ENCODE results near the gene CXXC4.

Gene CXXC4

DNA sequence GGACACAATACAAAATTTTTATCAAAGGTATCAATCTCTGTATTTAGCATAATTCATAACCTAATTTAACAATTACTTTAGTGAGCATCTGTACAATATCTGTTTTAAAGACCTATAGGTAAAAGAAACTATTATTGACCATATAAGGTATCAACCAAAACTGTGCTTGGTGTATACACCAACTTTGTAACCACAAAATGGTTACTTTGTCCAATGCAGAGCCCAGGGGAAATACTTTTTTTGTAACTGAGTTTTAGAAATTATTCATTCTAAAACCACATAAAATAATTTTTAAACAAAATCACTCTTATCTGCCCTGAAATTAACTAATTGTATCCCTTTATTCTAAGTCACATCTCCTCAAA lies 5.0 kb downstream of the CXXC4 start:
- no peak for DNase-seq (ENCODE audit: low spot score)

DNA sequence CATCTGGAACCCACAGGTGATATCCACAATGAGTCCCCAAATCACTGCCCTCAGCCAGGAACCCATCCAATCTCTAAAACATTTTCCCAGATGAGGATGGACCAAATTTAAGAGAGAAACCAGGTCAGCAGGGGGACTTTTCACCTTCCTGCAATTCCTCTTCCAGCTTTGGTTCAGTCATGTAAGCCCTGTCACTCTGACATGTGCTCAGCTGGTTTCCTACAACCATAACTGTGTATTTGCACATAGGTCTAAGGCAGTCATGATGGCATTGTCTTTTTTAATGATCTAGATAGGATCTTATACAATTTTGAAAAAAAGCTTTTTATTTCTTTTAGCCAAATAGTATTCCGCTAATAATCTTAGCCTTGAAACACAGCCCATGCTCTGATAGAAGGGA lies 6.5 kb downstream of the CXXC4 start:
- DNase-seq (ENCODE audit: low spot score) = no peak

DNA sequence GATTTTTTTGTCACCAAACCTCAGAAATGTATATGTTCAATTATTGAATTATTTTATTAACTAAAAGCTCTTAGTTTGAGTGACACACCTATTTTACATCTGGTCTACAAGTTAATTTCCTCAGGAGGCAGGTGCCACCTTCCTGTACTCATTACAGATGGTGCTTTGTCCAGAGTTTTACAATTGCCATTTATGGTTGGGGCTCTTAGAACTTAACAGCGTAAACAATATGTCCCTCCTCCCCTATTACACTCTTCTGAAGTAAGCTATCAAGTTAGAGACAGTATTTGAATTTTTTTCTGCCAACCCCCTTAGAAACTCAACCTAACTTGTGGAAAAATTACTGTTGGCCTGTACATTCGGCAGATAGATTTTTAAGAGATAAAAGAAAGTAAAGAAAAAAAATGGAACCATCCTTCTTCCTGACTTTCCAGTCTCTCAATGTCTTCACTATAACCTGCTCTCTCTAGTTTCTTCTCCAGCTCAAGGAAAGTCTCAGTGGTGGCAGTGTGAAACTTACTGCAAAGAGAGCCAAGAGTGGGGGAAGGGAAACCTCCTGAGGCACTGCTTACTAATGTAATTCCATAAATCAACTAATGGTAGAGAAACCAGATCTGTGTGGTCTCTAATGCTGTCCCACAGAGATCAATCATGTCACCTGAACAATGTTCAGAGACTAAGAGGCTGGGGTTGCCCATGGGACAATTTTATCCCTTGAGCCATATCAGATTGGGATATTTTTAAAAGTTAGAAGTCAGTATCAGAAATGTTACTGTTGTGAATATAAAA lies 7.8 kb downstream of the CXXC4 start:
- DNase-seq (ENCODE audit: low spot score) = peak; percentile 81

DNA sequence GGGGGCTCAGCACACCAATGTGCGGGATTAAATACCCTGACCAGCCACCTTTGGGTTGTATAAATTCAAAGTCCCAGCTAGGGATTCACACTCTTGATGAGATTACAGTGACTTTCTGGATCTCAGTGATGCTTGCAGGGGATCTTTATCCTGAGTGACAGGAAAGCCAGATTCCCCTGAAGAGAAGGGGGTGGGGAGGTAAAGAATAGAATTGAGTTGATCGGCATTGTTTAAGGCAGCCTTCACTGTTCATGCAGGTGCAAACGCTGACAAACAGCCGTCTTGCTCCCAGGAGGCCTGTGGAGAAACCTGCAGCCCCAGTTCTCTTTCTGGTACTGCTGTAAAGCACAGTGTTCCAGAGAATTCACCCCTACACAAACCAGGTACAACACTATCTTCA lies 19.0 kb downstream of the CXXC4 start:
- DNase-seq (ENCODE audit: low spot score) = no peak

- no peak for DNase-seq (ENCODE audit: low spot score)
These were observed 21.9 kb downstream of the CXXC4 start for GRCh38 chr4:104472766-104473165.

DNA sequence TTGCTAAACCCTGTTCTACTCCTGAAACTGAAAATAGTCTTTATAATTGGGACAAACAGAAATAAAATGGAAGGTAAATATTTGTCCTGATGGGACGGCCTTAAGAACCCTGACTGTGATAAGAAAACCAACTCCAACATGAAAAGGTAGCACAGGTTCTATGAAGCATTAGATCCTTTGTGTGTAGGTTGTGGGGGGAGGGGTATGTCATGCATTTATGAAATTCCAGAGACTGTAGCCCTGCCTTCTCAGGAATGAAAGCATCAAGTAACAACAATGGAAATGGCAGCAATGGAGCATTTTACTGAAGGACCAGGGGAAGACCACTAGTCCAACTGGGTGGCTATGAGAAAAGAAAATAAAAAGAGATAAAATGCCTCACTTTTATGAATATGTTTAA lies 23.9 kb downstream of the CXXC4 start:
- no peak for DNase-seq (ENCODE audit: low spot score)

- no peak for DNase-seq (ENCODE audit: low spot score)
These were observed 24.9 kb downstream of the CXXC4 start for GRCh38 chr4:104469794-104470193.

DNA sequence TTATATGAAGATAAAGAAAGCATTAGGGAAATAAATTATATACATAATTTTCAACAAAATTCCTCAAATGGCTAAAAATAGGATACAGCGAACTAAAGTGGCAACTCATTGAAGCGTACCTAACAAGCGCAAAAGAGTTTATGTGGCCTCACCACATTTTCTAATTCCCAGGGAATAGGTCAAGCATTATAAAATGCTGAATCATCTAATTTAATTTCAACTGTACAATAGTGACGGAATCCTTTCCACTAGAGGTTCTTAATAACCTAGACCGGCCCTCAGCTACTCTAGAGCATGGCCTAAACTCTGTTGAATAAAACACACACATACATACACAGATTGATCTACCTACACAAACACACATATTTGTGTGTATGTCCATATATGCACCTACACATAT lies 29.1 kb downstream of the CXXC4 start:
- DNase-seq (ENCODE audit: low spot score) = no peak

DNA sequence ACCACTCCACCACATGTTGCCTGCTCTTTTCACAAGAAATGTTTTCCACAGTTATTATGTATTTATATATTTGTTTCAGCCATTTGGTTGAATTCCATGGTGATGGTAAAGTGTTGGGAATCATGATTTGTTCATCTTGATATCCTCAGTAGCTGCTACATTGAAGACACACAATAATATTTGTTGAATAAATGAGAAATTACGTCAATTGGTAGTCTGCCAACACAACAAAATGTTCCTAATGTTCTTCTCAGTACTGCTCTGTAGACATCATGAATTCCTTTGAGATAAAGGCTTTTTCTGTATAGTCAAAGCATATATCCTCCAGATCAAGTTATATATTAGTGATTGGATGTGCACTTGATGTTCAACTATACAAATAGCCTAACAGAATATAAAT lies 29.5 kb downstream of the CXXC4 start:
- DNase-seq (ENCODE audit: low spot score) = no peak

- no peak for DNase-seq (ENCODE audit: low spot score)
These were observed 32.1 kb downstream of the CXXC4 start for GRCh38 chr4:104462641-104463040.

DNA sequence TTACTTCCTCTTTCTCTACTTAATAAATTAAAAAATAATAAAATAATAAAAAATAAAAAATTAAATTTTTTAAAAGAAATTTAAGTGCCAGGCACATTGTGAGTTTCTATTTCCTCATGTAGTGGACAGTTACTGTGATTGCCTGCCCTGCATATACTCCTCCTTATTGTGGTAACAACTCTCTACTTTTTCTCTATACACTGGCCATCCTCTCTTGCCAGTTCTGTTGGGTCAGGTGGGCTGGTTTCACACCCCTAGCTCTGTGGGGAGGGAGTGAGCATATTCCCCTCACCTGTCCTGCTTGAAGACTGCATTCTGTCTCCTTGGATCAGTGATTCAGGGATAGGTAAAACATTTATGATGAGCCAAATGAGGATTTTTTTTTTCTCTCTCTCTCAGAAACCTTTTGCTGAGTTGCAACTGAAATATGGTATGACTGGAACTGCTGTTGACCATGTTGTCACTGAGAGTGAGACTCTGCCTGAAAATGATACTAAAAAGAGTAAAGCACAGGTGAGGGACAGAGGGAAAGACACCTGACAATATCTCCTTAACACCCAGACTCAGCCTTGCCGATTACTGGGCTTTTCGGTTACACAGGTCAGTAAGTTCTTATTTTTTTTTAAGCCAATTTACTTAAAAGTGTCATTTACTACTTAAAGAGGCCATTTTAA lies 37.2 kb downstream of the CXXC4 start:
- no peak for DNase-seq (ENCODE audit: low spot score)

DNA sequence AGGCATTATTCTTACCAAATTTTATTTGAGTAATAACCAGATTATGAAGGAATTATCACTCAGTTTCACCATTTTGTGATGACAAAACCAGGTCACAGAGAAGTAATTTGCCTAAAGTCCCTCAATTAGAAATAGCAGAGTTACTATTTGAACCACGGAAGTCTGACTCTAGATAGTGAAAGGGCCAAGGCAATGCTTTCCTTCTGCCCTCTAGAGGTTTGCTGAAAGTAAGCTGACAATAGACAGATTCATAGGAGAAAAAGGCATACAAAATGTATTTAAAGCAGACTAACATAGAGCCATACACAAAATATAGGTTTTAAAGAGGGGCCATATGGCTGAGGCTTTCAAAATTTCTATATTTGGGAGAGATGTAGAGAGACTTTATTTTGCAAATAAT lies 43.1 kb downstream of the CXXC4 start:
- DNase-seq (ENCODE audit: low spot score) = no peak

DNA sequence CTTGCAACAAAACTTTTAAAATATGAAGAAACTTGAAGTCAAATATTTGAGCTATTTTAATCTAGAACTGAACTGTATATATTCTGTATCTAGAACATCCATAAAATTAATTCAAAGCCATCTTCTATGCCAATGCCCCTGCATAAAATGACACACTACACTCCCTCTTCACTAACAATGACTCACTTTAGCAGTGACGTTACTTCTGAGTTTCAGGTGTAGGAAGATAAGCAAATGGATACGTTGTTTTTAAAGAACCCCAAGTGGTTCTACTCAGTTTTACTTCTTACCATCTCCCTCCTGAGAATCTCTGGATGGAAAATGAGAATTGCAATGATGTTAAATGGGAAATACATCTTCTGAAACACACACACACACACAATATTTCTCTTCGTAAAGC lies 45.2 kb downstream of the CXXC4 start:
- DNase-seq (ENCODE audit: low spot score) = no peak

- no peak for DNase-seq (ENCODE audit: low spot score)
These were observed 47.4 kb downstream of the CXXC4 start for GRCh38 chr4:104447294-104447693.

GRCh38 chr4:104446431-104447278 lies 48.0 kb downstream of the CXXC4 start:
- no peak for DNase-seq (ENCODE audit: low spot score)

- no peak for DNase-seq (ENCODE audit: low spot score)
These were observed 50.0 kb downstream of the CXXC4 start for GRCh38 chr4:104444685-104445084.

GRCh38 chr4:104436542-104436941 lies 58.2 kb downstream of the CXXC4 start:
- no peak for DNase-seq (ENCODE audit: low spot score)

DNA sequence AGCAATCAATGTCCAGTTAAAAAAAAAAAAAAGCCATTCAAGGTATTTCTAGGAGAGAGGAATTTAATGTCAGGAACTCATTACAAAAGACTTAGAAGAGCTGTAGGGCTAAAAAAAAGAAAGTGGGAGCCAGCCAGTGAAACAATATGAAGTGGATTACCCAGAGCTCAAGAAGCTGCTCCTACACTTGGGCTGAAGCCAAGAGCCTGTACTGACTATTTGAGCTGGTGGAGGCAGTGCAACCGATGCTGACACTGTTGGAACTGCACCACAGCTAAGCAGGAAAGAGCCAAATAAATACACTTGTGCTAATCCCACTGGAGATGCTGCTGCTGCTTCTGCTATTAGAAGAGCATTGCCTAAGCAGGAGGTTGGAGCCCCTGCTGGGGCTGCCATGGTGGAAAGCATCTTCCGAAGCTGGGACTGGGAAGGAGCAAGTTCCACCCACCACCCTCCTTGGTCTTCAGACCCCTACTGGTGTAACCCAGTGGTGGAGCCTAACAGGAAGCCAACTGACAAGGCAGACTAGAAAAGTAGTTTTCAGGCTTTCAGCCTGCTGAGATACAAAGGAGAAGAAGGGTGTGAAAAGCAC lies 65.4 kb downstream of the CXXC4 start:
- no peak for DNase-seq (ENCODE audit: low spot score)

- no peak for DNase-seq (ENCODE audit: low spot score)
These were observed 68.7 kb downstream of the CXXC4 start for GRCh38 chr4:104425948-104426347.

- no peak for DNase-seq (ENCODE audit: low spot score)
These were observed 69.7 kb downstream of the CXXC4 start for GRCh38 chr4:104424989-104425388.

DNA sequence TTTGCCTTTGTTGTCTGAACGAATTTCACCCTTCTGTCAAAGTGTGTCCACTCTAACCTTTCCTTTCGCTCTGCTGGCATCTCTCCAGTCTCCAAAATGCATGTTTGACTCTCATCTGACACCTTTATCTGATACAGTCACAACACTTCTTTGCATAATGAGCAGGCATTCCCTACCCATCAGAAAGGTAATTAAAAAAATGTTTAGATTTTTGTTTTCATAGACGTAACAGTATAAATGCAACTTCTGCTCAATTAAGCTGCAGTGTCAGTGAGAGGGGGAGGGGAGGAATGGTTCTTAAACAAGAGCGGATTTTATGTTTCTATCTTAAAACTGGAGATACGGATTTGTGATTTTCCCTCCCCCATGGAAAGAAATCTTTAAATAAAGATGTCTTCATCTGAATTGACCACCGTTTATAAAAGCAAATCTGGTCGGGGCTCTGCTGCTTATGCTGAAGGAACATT lies 70.2 kb downstream of the CXXC4 start:
- no peak for DNase-seq (ENCODE audit: low spot score)

DNA sequence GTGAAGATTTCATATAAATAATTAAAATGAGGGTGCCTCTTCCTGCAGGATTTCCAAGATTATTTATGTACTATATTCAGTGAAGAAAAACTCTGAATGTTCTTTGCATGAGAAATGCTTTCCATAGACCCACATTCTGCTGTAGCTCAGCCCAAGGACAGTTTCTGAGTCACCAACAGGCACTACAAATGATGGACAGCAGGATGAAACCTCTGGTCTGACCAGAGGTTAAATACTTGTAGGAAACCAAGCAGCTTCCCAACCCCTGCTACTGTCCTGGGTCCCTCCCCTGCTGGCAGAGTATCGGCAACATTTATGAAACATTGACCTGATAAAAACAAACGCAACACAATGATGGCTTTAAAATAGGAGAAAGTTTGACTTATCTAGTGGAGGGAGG lies 73.1 kb downstream of the CXXC4 start:
- no peak for DNase-seq (ENCODE audit: low spot score)

All from SK-N-DZ (cell line).